ENCODE measurements around the gene GPC1. TPM values are rescaled to one million over a fixed set of nuclear protein-coding genes. Genes with fewer than 3 reads are reported as not detected.

Gene GPC1
- total RNA-seq, 1 donor = 54.3 TPM

DNA sequence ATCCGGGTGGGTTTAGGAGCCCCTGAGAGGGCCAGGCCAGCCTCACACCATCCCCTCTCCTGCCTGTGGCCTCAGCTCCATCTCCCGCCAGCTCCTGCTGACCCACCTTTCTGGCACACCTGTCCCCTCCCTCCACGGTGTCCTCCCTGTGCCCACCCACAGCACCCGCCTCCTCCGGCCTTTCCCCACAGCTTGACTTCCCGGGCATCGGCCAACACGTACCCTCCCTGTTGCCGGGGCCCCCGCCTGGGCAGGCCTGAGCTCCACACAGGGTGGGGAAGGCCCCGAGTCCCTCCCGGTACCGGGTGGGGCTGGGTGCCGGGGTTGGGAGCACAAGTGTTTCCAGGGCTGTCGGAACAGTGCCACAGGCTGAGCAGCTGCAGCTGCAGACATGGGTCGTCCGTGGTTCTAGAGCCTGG lies 6.5 kb downstream of the GPC1 start:
- Histone ChIP-seq H3K9me3 (ENCODE audit: low read depth, low read length) (no peaks in the 10 kb centered on the region), H3K4me1 (ENCODE audit: insufficient read depth, low read length) (peaks cover 10% of the 10 kb centered on the region), H3K4me3 (ENCODE audit: insufficient read depth, low read length) (no peak overlapping the region), H3K36me3 (ENCODE audit: insufficient read depth, low read length) (no peaks in the 10 kb centered on the region), H2AFZ (ENCODE audit: low read length) (no peak overlapping the region), H4K20me1 (ENCODE audit: insufficient read depth, low read length) (peaks cover 64% of the 10 kb centered on the region), H3K27ac (ENCODE audit: low read depth, low read length) (no peak overlapping the region), H3K79me2 (ENCODE audit: insufficient read depth, low read length) (peaks cover 58% of the 10 kb centered on the region), H3K27me3 (ENCODE audit: insufficient read depth, low read length) (no peaks in the 10 kb centered on the region), H3K4me2 (ENCODE audit: insufficient read depth, low read length) (no peak overlapping the region)
- DNase-seq (ENCODE audit: insufficient read length, low spot score, missing footprints) = no peak
- TF ChIP-seq, protein P1, sequence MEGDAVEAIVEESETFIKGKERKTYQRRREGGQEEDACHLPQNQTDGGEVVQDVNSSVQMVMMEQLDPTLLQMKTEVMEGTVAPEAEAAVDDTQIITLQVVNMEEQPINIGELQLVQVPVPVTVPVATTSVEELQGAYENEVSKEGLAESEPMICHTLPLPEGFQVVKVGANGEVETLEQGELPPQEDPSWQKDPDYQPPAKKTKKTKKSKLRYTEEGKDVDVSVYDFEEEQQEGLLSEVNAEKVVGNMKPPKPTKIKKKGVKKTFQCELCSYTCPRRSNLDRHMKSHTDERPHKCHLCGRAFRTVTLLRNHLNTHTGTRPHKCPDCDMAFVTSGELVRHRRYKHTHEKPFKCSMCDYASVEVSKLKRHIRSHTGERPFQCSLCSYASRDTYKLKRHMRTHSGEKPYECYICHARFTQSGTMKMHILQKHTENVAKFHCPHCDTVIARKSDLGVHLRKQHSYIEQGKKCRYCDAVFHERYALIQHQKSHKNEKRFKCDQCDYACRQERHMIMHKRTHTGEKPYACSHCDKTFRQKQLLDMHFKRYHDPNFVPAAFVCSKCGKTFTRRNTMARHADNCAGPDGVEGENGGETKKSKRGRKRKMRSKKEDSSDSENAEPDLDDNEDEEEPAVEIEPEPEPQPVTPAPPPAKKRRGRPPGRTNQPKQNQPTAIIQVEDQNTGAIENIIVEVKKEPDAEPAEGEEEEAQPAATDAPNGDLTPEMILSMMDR (IDR thresholded peaks at IDR 0.05; ENCODE audit: extremely low read depth, low read depth, low read length) = no peak

DNA sequence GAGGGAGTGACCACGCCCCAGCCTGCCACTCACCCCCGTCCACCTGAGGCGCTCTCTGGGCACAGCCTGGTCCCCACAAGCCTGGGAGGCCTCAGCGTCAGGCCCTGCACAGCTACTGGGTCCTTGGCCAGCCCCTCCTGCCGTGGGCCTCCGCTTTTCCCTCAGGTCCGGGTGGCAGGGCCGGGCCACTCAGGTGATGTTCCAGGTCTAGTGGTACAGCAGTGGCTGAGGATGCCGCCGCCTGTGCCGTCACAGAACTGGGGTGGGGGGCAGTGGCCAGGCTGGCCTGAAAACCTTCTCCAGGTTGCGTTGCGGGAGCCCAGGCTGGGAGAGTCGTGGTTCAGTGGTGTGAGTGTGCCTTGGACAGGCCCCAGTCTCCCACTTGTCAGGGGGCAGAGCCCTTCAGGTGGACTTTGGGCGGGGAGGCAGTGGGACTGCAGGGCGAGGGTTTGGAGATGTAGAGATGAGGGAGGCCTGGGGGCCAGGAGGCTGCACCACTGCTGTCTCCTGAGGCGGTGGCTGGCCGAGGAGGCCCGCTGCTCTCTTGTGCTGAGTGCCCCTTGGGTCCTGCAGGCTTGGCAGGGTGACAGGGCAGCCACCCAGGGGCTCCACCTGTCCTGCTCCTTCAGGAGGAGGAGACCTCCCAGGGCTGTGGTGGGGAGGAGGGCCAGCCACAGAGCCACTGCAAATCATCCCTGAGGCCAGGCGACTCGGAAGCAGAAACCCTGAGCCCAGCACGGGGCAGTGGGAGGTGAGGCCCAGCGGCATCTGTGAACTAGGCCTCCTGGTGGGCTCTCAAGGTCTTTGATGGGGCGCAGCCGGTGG lies 7.6 kb downstream of the GPC1 start:
- H3K36me3 ChIP-seq (ENCODE audit: insufficient read depth, low read length) = no peaks in the 10 kb centered on the region
- TF ChIP-seq, protein P1 (IDR thresholded peaks at IDR 0.05; ENCODE audit: extremely low read depth, low read depth, low read length) = no peak
- H3K79me2 ChIP-seq (ENCODE audit: insufficient read depth, low read length) = peaks cover 47% of the 10 kb centered on the region
- no peak overlapping the region for H3K4me3 ChIP-seq (ENCODE audit: insufficient read depth, low read length)
- peaks cover 1% of the 10 kb centered on the region for H3K4me1 ChIP-seq (ENCODE audit: insufficient read depth, low read length)
- no peak overlapping the region for H3K27ac ChIP-seq (ENCODE audit: low read depth, low read length)
- peaks cover 59% of the 10 kb centered on the region for H4K20me1 ChIP-seq (ENCODE audit: insufficient read depth, low read length)
- no peak overlapping the region for H2AFZ ChIP-seq (ENCODE audit: low read length)
- H3K9me3 ChIP-seq (ENCODE audit: low read depth, low read length) = no peaks in the 10 kb centered on the region
- no peak for DNase-seq (ENCODE audit: insufficient read length, low spot score, missing footprints)
- no peak overlapping the region for H3K4me2 ChIP-seq (ENCODE audit: insufficient read depth, low read length)
- H3K27me3 ChIP-seq (ENCODE audit: insufficient read depth, low read length) = no peaks in the 10 kb centered on the region

DNA sequence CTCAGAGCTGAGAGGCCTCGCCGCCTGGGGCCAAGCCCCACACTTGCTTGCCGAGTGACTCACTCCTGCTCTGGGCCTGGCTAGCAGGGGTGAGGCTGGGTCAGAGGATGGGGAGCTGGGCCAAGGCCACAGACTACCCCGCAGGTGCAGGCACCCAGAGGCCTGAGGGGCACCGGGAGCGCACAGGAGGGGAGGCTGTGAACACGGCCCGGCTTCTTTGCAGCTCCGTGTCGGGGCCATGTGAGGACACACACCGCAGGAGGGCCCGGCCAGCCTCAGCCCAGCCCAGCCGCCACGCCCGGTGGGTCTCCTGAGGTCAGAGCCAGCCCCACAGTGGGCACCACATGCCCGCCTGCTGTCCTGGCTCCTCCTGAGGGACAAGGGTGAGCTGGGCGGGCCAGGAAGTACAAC lies 8.4 kb downstream of the GPC1 start:
- H3K79me2 ChIP-seq (ENCODE audit: insufficient read depth, low read length) = peaks cover 44% of the 10 kb centered on the region
- H3K9me3 ChIP-seq (ENCODE audit: low read depth, low read length) = no peaks in the 10 kb centered on the region
- H3K4me2 ChIP-seq (ENCODE audit: insufficient read depth, low read length) = no peak overlapping the region
- H3K27ac ChIP-seq (ENCODE audit: low read depth, low read length) = no peak overlapping the region
- peaks cover 55% of the 10 kb centered on the region for H4K20me1 ChIP-seq (ENCODE audit: insufficient read depth, low read length)
- no peak overlapping the region for H3K4me3 ChIP-seq (ENCODE audit: insufficient read depth, low read length)
- H3K36me3 ChIP-seq (ENCODE audit: insufficient read depth, low read length) = no peaks in the 10 kb centered on the region
- H3K4me1 ChIP-seq (ENCODE audit: insufficient read depth, low read length) = no peaks in the 10 kb centered on the region
- no peaks in the 10 kb centered on the region for H3K27me3 ChIP-seq (ENCODE audit: insufficient read depth, low read length)
- H2AFZ ChIP-seq (ENCODE audit: low read length) = no peak overlapping the region
- TF ChIP-seq, protein P1 (IDR thresholded peaks at IDR 0.05; ENCODE audit: extremely low read depth, low read depth, low read length) = no peak
- DNase-seq (ENCODE audit: insufficient read length, low spot score, missing footprints) = peak; percentile 94

DNA sequence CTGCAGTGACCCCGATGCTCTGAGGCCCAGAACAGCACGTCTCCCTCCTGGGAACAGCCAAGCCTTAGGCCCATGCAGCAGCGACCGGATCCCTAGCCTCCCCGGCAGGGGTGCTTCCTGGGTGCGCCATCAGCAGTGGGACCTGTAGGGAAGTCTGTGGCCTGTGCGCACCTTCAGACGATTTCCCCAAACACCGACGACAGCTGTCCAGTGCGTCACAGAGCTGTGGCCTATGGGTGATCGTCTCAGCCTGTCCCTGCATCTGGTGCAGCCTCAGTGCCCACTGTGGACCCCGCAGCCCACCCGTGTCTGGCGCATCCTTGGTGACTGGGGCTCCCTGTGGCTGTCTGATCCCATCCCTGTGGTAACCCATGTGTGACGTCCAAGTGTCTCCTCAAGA lies 9.0 kb downstream of the GPC1 start:
- TF ChIP-seq, protein P1 (IDR thresholded peaks at IDR 0.05; ENCODE audit: extremely low read depth, low read depth, low read length) = no peak
- no peak overlapping the region for H3K4me3 ChIP-seq (ENCODE audit: insufficient read depth, low read length)
- no peaks in the 10 kb centered on the region for H3K9me3 ChIP-seq (ENCODE audit: low read depth, low read length)
- no peak overlapping the region for H3K4me2 ChIP-seq (ENCODE audit: insufficient read depth, low read length)
- H3K4me1 ChIP-seq (ENCODE audit: insufficient read depth, low read length) = no peaks in the 10 kb centered on the region
- no peaks in the 10 kb centered on the region for H3K36me3 ChIP-seq (ENCODE audit: insufficient read depth, low read length)
- DNase-seq (ENCODE audit: insufficient read length, low spot score, missing footprints) = no peak
- no peaks in the 10 kb centered on the region for H3K27me3 ChIP-seq (ENCODE audit: insufficient read depth, low read length)
- H2AFZ ChIP-seq (ENCODE audit: low read length) = no peak overlapping the region
- H3K27ac ChIP-seq (ENCODE audit: low read depth, low read length) = no peak overlapping the region
- H3K79me2 ChIP-seq (ENCODE audit: insufficient read depth, low read length) = peaks cover 39% of the 10 kb centered on the region
- peaks cover 54% of the 10 kb centered on the region for H4K20me1 ChIP-seq (ENCODE audit: insufficient read depth, low read length)
